ENCODE data around the gene UPK3B.
"Not testable (repeated sequence)": the region's sequence is repeated elsewhere in the genome, so short reads cannot be mapped to it uniquely, and the experiment has no call there.

Gene UPK3B

DNA sequence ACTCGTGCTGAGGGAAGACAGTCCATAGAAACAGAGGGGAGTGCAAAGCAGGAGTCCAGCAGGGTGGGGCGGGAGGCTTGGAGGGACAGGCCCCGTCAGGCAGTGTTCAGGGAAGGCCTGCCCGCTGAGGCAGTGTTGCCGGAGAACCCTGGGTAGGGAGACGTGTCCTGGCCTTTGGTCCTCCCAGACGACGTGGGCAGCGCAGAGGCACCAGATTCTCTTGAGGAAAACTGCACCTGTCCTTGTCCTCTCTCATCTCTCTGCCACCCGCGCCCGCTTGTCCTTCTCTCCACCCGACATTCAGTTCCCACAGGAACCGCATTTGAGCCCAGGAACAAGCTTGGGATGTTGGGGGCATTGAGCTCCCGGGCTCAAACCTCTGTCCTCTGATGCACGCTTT lies 14.6 kb upstream of the UPK3B start:
- DNase-seq = not testable (repeated sequence)

DNA sequence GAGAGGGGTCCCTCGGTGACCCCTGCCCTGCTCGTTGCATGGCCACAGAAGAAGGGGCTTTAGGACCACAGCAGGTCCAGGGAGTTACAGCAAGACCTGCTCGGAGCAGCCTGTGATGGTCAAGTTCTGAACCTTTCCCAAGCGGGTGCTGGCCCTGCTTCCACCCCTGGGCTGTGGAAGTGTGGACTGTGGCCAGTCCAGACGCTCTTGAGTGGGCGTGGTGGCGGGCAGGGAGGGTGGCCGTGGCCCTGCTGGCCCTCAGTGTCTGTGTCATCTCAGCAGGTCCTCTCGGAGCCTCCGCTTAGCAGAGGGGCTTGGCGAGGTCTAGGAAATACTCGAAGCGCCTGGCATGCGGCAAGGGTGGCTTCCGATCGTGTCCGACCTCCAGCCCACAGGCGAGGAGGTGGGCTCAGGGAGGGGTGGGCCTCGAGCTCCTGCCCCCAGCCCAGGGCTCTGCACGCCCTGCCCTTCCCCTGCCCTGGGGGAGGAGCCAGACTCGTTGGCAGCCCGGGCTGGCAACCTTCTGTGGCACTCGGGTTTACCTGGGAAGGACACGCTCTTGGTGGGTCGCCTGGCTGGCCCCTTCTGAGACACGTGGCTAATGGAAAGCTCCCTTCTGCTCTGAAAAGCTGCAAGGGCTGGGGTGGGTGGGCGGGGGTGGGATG lies 12.3 kb upstream of the UPK3B start:
- not testable (repeated sequence) for DNase-seq

DNA sequence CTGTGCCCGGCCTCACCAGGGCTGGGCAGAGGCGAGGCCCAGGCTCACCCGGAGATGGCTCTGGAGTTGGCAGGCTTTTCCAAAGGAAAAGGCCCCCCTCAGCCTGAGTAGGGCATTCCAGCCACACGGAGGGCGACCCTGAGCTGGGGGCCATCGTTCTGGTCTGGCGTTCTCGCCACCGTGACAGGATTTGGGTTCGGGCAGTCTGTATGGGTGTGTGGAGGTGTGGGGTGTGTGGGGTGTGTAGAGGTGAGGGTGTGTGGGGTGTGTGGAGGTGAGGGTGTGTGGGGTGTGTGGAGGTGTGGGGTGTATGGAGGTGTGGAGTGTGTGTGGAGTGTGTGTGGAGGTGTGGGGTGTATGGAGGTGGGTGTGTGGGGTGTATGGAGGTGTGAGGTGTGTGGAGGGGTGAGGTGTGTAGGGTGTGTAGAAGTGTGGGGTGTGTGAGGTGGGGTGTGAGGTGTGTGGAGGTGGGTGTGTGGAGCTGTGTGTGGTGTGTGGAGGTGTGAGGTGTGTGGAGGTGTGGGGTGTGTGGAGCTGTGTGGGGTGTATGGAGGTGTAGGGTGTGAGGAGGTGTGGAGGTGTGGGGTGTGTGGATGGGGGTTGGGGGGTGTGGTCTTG lies 11.7 kb upstream of the UPK3B start:
- not testable (repeated sequence) for DNase-seq

GRCh38 chr7:76499201-76499923 lies 11.0 kb upstream of the UPK3B start:
- not testable (repeated sequence) for DNase-seq

DNA sequence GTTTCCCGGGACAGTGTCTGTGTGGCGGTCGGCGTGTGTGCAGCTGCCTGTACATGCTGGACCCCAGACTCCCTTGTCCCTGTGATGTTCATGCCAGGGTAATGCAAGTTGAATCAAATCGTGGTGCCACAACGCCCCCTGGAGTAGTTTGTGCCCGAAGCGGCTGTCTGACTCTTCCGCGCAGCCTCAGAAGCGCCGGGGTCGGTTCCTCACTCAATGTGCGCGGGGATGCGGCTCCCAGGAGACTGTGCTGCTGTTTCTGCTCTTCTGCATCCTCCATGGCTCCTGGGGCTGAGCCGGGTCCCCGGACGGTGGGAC lies 10.5 kb upstream of the UPK3B start:
- not testable (repeated sequence) for DNase-seq

GRCh38 chr7:76502224-76502623 lies 8.1 kb upstream of the UPK3B start:
- not testable (repeated sequence) for DNase-seq

- not testable (repeated sequence) for DNase-seq
Measured at GRCh38 chr7:76502836-76503235, 7.5 kb upstream of the UPK3B start.

GRCh38 chr7:76503244-76503643 lies 7.1 kb upstream of the UPK3B start:
- DNase-seq = not testable (repeated sequence)

DNA sequence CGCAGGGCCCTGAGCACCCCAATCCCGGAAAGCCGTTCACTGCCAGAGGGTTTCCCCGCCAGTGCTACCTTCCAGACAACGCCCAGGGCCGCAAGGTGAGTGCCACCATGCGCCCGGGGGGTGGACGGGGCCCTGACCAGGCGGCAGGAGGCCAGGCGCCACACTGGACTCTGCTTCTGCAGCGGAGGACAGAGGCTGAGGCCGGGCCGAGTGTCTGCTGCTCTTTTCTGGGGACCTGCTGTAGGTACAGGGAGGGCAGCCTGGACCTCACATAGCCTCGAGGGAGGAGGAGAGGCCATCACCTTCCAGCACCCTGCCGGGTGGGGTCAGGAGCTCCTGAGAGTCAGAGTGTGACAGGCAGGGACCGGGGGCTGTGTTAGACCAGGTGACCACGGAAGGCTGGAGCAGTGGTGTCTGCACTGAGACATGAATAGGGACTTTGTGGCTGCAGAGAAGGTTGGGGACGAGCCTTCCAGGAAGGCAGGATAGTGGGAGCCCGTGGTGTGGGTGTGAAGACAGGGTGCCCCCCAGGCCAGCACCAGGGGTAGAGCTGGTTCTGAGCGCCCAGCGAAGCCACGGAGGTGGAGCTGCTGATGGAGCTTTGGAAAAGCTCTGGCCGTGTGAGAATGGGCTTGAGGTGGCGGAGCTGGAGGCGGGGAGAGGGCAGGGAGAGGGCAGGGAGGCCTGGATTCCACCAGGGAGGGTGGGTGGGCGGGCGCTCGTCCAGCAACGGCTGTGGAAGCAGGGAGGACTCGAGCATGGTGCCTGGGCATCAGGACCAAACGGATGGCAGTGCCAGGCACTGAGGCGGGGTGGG lies 5.8 kb upstream of the UPK3B start:
- DNase-seq = not testable (repeated sequence)

GRCh38 chr7:76505168-76506080 lies 4.9 kb upstream of the UPK3B start:
- no peak for DNase-seq

GRCh38 chr7:76506081-76506440 lies 4.3 kb upstream of the UPK3B start:
- DNase-seq = no peak

- DNase-seq = not testable (repeated sequence)
Measured at GRCh38 chr7:76506643-76507042, 3.7 kb upstream of the UPK3B start.

GRCh38 chr7:76507723-76508406 lies 2.5 kb upstream of the UPK3B start:
- no peak for DNase-seq

GRCh38 chr7:76511200-76511910 lies 1.0 kb downstream of the UPK3B start:
- not testable (repeated sequence) for DNase-seq

GRCh38 chr7:76511911-76512885 lies 1.8 kb downstream of the UPK3B start:
- not testable (repeated sequence) for DNase-seq

DNA sequence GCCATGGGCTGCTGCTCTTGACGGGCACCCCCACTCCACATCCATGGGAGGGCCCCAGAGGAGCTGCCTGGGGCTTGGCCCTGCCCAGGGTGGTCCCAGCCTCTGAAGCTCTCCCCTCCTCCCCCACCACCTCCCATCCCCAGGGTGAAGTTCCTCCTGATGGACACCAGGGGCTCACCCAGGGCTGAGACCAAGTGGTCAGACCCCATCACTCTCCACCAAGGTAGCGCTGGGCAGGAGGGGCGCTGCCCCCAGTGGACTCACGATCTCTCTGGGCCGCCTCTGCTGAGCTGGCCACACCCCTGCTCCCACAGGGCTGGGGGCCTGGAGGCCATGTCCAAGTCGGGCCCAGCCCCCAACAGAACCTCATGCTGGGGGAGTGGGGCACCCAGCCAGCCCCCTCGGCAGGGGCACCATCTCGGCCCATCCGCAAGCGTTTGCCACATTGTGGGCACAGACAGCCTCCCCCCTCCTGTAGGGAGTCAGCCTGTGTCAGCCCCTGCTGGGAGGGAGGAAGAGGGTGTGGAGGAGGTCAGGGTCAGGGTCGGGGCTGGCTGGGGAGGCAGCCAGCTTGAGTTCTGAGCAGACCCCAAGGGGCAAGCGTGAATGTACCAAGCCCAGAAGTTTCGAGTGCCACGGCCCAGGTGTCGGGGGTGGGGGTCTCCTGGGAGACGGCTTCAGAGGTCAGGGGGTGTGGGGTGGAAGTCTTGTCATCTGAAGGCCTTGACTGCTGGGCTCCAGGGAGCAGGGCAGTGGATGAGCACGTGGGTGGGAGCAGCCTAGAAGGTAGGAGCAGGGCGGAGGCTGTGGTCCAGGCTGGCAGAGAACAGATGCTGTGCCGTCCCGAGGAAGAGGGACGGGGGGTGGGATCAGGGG lies 2.8 kb downstream of the UPK3B start:
- no peak for DNase-seq

GRCh38 chr7:76513817-76514799 lies 3.8 kb downstream of the UPK3B start:
- DNase-seq = no peak

Measured in activated CD8-positive, alpha-beta memory T cell treated with anti-CD3 and anti-CD28 coated beads, Interleukin-2, amount 50 U/mL, for 4 hours (primary cell).